HCEC 1CT (cell line): ENCODE measurements around the gene ITPR3.

Source experiments
- DNase-seq: peaks from one replicate; pipeline ENCODE4 v3.0.0-alpha.2; 2017

Gene ITPR3

GRCh38 chr6:33640361-33640760, 19.2 kb downstream of the ITPR3 start:
- DNase-seq: no peak

DNA sequence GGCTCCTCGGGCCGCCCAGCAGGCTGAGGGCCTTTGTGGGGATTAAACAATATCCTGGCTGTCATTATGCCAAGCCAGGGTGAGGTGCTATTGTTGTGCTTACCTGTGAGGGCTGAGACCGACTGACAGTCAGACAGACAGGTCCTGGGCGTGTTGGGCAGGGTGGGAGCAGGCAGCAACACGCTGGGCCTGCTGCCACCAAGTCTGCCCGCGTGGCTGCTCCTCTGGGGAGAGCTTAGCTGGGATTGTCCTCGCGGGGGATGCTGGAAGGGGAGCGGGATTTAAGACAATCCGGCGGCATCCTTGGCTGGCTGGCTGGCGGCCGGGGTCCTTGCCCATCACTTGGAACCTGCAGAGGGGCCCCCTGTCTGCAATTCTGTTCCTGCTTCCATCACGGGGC, 20.0 kb downstream of the ITPR3 start:
- no peak for DNase-seq

GRCh38 chr6:33641602-33642001, 20.5 kb downstream of the ITPR3 start:
- DNase-seq: no peak

DNA sequence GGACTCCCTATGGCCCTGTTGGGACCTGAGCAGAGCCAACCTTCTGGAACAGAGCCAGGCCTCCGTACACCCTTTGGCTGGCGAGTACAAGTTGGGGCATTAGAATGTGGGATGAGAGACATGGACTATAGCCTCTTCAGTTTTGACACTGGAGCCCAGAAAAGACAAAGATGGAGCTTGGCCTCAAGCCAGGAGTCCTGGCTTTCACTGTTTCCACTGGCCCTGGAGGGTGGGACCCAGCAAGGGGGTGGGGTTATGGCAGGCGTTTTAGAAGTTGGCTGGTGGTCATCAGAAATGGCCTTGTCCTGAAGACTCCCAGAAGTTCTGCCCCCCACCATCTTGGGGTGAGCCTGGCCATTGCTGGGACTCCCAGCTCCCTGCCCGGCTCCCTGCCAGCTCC, 21.8 kb downstream of the ITPR3 start:
- no peak for DNase-seq

- no peak for DNase-seq
Observed at GRCh38 chr6:33651403-33651802, 30.3 kb downstream of the ITPR3 start.

GRCh38 chr6:33652002-33652401, 30.9 kb downstream of the ITPR3 start:
- no peak for DNase-seq

- no peak for DNase-seq
Observed at GRCh38 chr6:33654831-33655554, 33.9 kb downstream of the ITPR3 start.

GRCh38 chr6:33656844-33657243, 35.7 kb downstream of the ITPR3 start:
- no peak for DNase-seq

GRCh38 chr6:33658982-33659689, 38.0 kb downstream of the ITPR3 start:
- no peak for DNase-seq

GRCh38 chr6:33659986-33660385, 38.9 kb downstream of the ITPR3 start:
- DNase-seq: no peak

DNA sequence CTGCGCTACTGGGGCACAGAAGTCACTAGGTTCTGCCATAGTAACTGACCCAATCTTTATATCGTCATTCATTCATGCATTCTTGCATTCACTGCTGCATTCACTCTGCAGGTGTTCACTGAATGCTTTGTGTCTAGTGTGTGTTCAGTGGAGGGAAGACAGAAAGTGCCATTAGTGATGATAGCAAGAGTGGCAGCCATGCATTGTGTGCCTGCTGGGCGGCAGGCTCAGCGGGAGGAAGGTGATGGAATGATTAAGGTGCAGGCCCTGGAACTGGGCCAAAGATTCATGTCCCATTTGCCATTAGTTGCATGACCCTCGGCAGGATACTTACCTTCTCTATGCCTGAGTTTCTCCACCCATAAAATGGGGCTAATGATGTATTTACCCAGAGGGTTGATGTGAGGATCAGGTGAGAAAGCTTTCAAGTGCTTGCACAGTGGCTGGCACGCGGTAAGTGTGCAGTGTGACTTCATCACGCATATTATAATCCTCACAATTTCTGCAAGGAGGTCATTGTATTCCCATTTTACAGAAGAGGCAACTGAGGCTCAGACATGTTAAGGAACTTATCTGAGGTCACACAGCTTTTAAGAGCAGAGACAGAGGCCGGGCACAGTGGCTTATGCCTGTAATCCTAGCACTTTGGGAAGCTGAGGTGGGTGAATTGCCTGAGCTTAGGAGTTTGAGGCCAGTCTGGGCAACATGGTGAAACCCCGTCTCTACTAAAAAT, 40.1 kb downstream of the ITPR3 start:
- no peak for DNase-seq

DNA sequence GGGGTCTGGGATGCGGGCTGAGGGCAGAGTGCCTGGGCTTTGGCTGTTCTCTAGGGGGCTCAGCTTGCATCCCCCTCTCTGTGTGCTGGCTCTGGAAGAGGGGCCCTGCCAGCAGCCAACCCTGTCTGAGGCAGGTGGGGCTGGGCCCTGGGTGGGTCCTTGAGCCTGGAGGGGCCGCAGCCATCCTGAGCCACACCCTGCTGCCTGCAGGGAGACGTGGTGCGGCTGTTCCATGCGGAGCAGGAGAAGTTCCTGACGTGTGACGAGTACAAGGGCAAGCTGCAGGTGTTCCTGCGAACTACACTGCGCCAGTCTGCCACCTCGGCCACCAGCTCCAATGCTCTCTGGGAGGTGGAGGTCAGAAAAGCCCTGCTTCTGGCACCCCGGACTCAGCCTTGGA, 41.2 kb downstream of the ITPR3 start:
- no peak for DNase-seq

DNA sequence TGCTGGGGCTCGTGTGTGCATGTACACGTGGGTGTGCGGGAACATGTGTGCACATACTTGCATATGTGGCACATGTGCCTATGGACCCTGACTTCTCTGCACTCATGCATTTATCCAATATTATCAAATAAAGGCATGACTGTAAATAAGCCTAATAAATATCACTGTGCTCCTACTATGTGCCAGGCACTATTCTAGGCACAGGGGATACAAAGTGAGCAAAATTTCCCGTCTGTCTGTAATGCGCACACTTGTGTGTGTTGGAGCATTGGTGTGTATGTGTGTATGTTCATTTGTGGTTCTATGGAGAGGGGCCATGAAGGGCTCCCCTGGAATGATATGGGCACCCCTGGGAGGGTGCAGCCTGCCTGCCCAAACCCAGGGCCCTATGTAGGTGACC, 41.9 kb downstream of the ITPR3 start:
- DNase-seq: no peak

- no peak for DNase-seq
Observed at GRCh38 chr6:33663727-33664449, 42.8 kb downstream of the ITPR3 start.

GRCh38 chr6:33664506-33665057, 43.5 kb downstream of the ITPR3 start:
- DNase-seq: no peak

DNA sequence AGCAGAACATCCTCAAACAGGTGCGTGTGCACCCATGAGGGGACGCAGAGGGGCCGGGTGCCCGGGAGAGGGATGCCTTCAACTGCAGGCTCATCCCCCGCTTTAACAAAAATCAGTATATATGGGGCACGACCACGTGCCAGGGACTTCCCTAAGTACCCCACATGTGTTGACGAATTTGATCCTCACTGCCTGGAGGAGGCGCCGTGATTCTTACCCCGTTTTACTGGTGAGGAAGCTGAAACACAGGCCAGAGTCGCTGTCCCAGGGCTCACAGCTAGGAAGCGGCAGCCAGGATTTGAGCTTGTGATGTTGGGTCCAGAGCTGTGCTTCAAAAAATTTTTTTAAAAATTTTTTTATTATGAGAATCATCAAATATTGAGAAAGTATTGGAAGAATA, 44.8 kb downstream of the ITPR3 start:
- DNase-seq: no peak

DNA sequence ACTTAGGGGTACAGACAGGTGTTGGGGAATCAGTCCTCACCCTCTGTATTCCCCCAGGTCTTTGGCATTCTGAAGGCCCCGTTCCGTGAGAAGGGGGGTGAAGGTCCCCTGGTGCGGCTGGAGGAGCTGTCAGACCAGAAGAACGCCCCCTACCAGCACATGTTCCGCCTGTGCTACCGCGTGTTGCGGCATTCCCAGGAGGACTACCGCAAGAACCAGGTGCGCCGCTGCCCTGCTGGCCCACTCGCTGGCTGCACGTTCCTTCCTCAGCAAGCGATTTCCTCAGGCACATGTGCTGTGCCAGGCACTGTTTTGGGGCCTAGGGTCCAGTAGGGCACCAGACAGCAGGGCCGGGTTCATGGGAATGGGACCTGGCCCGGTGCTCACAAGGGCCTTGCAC, 46.0 kb downstream of the ITPR3 start:
- DNase-seq: no peak

DNA sequence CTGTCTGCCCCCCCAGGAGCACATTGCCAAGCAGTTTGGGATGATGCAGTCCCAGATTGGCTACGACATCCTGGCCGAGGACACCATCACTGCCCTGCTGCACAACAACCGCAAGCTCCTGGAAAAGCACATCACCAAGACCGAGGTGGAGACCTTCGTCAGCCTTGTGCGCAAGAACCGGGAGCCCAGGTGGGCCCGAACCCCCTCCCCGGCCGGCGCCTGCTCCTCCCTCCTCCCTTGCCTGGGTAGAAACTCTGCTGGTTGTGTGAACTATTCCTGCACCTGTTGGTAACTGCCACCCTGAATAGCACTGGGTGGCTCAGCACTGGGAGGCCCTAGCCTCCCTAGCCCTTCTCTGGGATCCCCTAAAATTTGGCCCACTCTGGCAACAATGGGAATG, 46.7 kb downstream of the ITPR3 start:
- no peak for DNase-seq

DNA sequence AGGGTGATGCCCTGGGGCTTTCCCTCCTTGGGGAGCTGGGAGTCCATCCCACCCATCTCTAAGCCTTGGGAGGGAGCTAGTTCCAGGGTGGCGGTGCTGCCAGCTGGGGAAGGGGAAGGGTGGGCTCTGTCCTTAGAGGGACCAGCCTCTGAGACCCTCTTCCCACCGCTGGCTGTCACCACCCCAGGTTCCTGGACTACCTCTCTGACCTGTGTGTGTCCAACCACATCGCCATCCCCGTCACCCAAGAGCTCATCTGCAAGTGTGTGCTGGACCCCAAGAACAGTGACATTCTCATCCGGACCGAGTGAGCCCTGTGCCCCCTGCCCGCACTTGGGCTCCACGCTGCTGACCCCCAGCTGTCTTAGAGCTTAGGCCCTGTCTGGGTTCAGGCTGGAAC, 47.2 kb downstream of the ITPR3 start:
- DNase-seq: no peak

- no peak for DNase-seq
Observed at GRCh38 chr6:33668914-33669313, 47.8 kb downstream of the ITPR3 start.

- no peak for DNase-seq
Observed at GRCh38 chr6:33670086-33670660, 49.1 kb downstream of the ITPR3 start.

DNA sequence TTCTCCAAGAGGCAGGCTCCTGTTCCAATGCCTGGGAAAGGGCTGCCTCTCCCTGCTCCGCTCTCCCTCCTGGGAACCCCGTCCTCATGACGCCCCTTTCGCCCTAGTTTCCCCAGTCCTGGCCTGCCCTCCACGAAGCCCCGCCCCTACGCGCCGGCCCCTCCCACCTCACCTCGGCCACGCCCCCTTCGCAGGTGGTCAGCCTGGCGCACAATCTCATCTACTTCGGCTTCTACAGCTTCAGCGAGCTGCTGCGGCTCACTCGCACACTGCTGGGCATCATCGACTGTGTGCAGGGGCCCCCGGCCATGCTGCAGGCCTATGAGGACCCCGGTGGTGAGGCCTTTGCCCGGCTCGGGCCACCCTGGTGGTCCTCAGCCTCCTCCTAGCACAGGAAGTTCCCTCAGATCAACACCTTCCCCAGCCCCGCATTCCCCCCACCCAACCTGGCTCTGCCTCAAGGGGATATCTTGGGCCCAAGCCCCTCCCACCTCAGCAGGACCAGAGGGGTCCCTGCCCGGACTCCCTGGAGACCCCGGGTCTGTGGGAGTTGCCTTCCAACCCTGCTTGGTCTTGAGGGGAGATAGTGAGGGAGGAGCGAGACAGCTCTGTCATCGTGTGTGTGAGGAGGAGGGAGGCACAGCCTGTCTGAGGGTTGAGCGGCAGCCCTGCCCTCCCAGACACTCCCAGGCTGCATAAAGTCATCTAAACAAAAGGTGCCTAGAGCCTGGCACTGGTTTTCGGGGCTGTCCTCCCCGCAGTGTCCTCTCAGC, 50.0 kb downstream of the ITPR3 start:
- DNase-seq: no peak
